HepG2 (cell line): ENCODE measurements around the gene EFL1.
"Not testable (repeated sequence)": the region's sequence is repeated elsewhere in the genome, so short reads cannot be mapped to it uniquely, and the experiment has no call there.

Experiments
- CENPT ChIP-seq: sonication (generic); formaldehyde crosslinking; IDR thresholded peaks from 2 replicates; pipeline ENCODE4 v1.8.0; 2022; ENCODE audit warnings: low read depth, mild to moderate bottlenecking, moderate library complexity, missing genetic modification reagents
- CTCF ChIP-seq: sonication (generic); formaldehyde crosslinking; IDR thresholded peaks from 2 replicates; pipeline ENCODE4 v1.5.0; 2020; ENCODE audit warnings: mild to moderate bottlenecking, missing genetic modification reagents, moderate library complexity
- MYPOP ChIP-seq: sonication (generic); formaldehyde crosslinking; IDR thresholded peaks from 2 replicates; pipeline ENCODE4 v1.8.1; 2023; ENCODE audit warnings: mild to moderate bottlenecking, moderate library complexity, missing genetic modification reagents
- PRDM4 ChIP-seq: sonication (generic); formaldehyde crosslinking; IDR thresholded peaks from 2 replicates; pipeline ENCODE4 v1.9.0; 2021; ENCODE audit warnings: missing genetic modification reagents, borderline replicate concordance
- ZNF501 ChIP-seq: sonication (generic); formaldehyde crosslinking; IDR thresholded peaks from 2 replicates; pipeline ENCODE4 v1.5.1; 2020; ENCODE audit warnings: mild to moderate bottlenecking, moderate library complexity, missing genetic modification reagents

- not testable (repeated sequence) for TF ChIP-seq ZNF501, CENPT, MYPOP, PRDM4, CTCF (CRISPR knock-in tag)
Observed at GRCh38 chr15:82281276-82281675, 18.7 kb upstream of the EFL1 start.
